SU-DHL-6 (cell line): Measurements from ENCODE around the gene ORC3.

Experiments used
- H2AFZ ChIP-seq: fragments of 200-600 bp; sonication (generic); 2 replicates; pipeline ENCODE4 v1.6.1; 2014; ENCODE audit warnings: low read depth, mild to moderate bottlenecking, moderate library complexity, mixed read lengths, antibody characterized with exemption, low read length; ENCODE audit not compliant: severe bottlenecking
- H3F3A ChIP-seq: fragments of 200-600 bp; shearing (Covaris generic); 2 replicates; pipeline ENCODE4 v1.6.0; 2016; ENCODE audit warnings: antibody characterized with exemption, mild to moderate bottlenecking; ENCODE audit not compliant: insufficient read depth
- H3K27ac ChIP-seq: fragments of 200-600 bp; sonication (generic); 2 replicates; pipeline ENCODE4 v1.5.1; 2016; ENCODE audit warnings: low read depth, mild to moderate bottlenecking, low read length, moderate library complexity, mixed read lengths
- H3K27me3 ChIP-seq: fragments of 200-600 bp; sonication (generic), shearing (Covaris generic); 2 replicates; pipeline ENCODE4 v1.6.0; 2014; ENCODE audit warnings: mild to moderate bottlenecking, low read length
- H3K36me3 ChIP-seq: fragments of 200-600 bp; sonication (generic); 2 replicates; pipeline ENCODE4 v1.6.1; 2014; ENCODE audit warnings: mild to moderate bottlenecking, low read length, mixed read lengths
- H3K4me2 ChIP-seq: fragments of 300-600, 200-600 bp; shearing (Covaris generic), sonication (generic); 2 replicates; pipeline ENCODE4 v1.6.0; 2014; ENCODE audit warnings: low read length, low read depth, mild to moderate bottlenecking; ENCODE audit not compliant: poor library complexity, severe bottlenecking
- H3K4me3 ChIP-seq: fragments of 200-600 bp; sonication (generic); 2 replicates; pipeline ENCODE4 v1.5.1; 2014; ENCODE audit warnings: antibody characterized with exemption, low read length, mild to moderate bottlenecking, mixed read lengths; ENCODE audit not compliant: insufficient read depth, poor library complexity, severe bottlenecking
- H3K79me2 ChIP-seq: fragments of 200-600 bp; sonication (generic); 2 replicates; pipeline ENCODE4 v1.6.1; 2014; ENCODE audit warnings: mild to moderate bottlenecking, low read length, moderate library complexity; ENCODE audit not compliant: insufficient read depth
- H3K9ac ChIP-seq: fragments of 200-600 bp; sonication (generic); 2 replicates; pipeline ENCODE4 v1.7.0; 2014; ENCODE audit warnings: mild to moderate bottlenecking, low read length
- H3K9me2 ChIP-seq: fragments of 200-600 bp; sonication (generic); replicated peaks from 2 replicates; pipeline ENCODE4 v1.6.1; 2014; ENCODE audit warnings: low read length; ENCODE audit not compliant: insufficient read depth
- H3K9me3 ChIP-seq: fragments of 200-600 bp; sonication (generic); 2 replicates; pipeline ENCODE4 v1.6.1; 2014; ENCODE audit warnings: low read length, mixed read lengths; ENCODE audit not compliant: insufficient read depth
- H4K20me1 ChIP-seq: fragments of 200-600 bp; sonication (generic); 2 replicates; pipeline ENCODE4 v1.6.1; 2014; ENCODE audit warnings: low read depth, mild to moderate bottlenecking, antibody characterized with exemption, low read length, moderate library complexity, mixed read lengths
- EZH2phosphoT487 ChIP-seq: fragments of 200-600 bp; sonication (generic), shearing (Covaris generic); conservative IDR thresholded peaks from 2 replicates; pipeline ENCODE4 v1.6.1; 2018; ENCODE audit warnings: mild to moderate bottlenecking, antibody characterized with exemption, low read length, moderate library complexity, mixed read lengths
- TF ChIP-seq, protein P1 (sequence below): fragments of 200-600 bp; sonication (generic); IDR thresholded peaks from one replicate; pipeline ENCODE4 v1.5.1; 2017; ENCODE audit warnings: antibody characterized with exemption, mild to moderate bottlenecking, low read length, moderate library complexity; ENCODE audit not compliant: insufficient read depth, poor library complexity, severe bottlenecking

ORC3 gene

DNA sequence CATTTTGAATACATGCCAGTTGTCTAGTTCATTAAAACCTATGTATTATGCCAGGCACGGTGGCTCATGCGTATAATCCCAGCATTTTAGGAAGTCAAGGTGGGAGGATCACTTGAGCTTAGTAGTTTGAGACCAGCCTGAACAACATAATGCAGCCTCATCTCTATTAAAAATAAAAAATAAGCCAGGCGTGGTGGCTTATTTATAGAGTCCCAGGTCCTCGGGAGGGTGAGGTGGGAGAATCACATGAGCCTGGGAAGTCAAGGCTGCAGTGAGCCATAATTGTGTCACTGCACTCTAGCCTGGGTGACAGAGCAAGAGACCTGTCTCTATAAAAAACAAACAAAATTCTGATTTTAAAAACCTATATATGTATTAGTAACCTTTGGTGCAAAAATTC is 27.5 kb downstream of the ORC3 start:
- no peak for TF ChIP-seq EZH2phosphoT487
- TF ChIP-seq, protein P1, sequence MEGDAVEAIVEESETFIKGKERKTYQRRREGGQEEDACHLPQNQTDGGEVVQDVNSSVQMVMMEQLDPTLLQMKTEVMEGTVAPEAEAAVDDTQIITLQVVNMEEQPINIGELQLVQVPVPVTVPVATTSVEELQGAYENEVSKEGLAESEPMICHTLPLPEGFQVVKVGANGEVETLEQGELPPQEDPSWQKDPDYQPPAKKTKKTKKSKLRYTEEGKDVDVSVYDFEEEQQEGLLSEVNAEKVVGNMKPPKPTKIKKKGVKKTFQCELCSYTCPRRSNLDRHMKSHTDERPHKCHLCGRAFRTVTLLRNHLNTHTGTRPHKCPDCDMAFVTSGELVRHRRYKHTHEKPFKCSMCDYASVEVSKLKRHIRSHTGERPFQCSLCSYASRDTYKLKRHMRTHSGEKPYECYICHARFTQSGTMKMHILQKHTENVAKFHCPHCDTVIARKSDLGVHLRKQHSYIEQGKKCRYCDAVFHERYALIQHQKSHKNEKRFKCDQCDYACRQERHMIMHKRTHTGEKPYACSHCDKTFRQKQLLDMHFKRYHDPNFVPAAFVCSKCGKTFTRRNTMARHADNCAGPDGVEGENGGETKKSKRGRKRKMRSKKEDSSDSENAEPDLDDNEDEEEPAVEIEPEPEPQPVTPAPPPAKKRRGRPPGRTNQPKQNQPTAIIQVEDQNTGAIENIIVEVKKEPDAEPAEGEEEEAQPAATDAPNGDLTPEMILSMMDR: no peak
- H3K4me2 ChIP-seq: no peak overlapping the region
- no peak overlapping the region for H2AFZ ChIP-seq
- no peak overlapping the region for H3K27ac ChIP-seq
- H3K27me3 ChIP-seq: no peaks in the 10 kb centered on the region
- no peaks in the 10 kb centered on the region for H3K79me2 ChIP-seq
- no peak overlapping the region for H3K4me3 ChIP-seq
- H3F3A ChIP-seq: no peaks in the 10 kb centered on the region; the same call in 1 of the 2 replicates
- H3K9ac ChIP-seq: no peak overlapping the region
- no peaks in the 10 kb centered on the region for H3K9me2 ChIP-seq
- peaks cover 7% of the 10 kb centered on the region for H3K36me3 ChIP-seq
- no peaks in the 10 kb centered on the region for H3K9me3 ChIP-seq
- H4K20me1 ChIP-seq: no peaks in the 10 kb centered on the region

DNA sequence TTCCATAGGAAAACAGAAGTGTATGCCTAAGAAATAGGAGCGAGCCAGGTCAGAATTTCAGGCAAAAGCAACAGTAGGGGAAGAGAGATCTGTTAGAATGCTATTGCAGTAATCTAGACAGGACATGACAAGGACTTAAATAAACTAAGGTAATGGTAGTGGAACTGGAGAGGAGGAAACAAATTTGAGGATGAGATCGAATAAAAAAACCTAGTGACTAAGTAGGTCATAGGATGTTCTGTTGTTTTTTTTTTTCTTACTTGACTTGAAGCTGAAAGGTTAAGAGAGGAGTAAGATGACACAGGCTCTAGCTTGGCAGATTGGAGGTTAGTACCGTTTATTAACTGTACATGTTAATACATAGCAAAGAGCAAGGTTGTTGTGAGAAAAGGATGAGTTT is 28.6 kb downstream of the ORC3 start:
- Histone ChIP-seq H4K20me1 (no peaks in the 10 kb centered on the region), H2AFZ (no peak overlapping the region), H3K27ac (no peak overlapping the region), H3K9me2 (no peaks in the 10 kb centered on the region), H3K9ac (no peak overlapping the region), H3K4me2 (no peak overlapping the region), H3K9me3 (no peaks in the 10 kb centered on the region), H3K79me2 (no peaks in the 10 kb centered on the region), H3K4me3 (no peak overlapping the region), H3K36me3 (peaks cover 6% of the 10 kb centered on the region; the same call in 1 of the 2 replicates), H3K27me3 (no peaks in the 10 kb centered on the region), H3F3A (no peaks in the 10 kb centered on the region; the same call in 1 of the 2 replicates)
- TF ChIP-seq, protein P1: no peak
- TF ChIP-seq EZH2phosphoT487: no peak

- H3K36me3 ChIP-seq: peaks cover 6% of the 10 kb centered on the region; the same call in 1 of the 2 replicates
- no peaks in the 10 kb centered on the region; the same call in 1 of the 2 replicates for H3F3A ChIP-seq
- no peak overlapping the region for H3K9ac ChIP-seq
- no peak overlapping the region for H3K27ac ChIP-seq
- TF ChIP-seq, protein P1: no peak
- no peak for TF ChIP-seq EZH2phosphoT487
- H4K20me1 ChIP-seq: no peaks in the 10 kb centered on the region
- H3K9me3 ChIP-seq: no peaks in the 10 kb centered on the region
- no peak overlapping the region for H3K4me2 ChIP-seq
- H2AFZ ChIP-seq: no peak overlapping the region
- H3K9me2 ChIP-seq: no peaks in the 10 kb centered on the region
- H3K4me3 ChIP-seq: no peak overlapping the region
- H3K27me3 ChIP-seq: no peaks in the 10 kb centered on the region
- no peaks in the 10 kb centered on the region for H3K79me2 ChIP-seq
Measured at GRCh38 chr6:87623248-87623647, 33.3 kb downstream of the ORC3 start.
